Measurements from ENCODE around the gene DDR2. TPM values are rescaled to one million over a fixed set of nuclear protein-coding genes. Genes with fewer than 3 reads are reported as not detected.

Gene DDR2
- total RNA-seq, 2 donors from 2014 or later = 41.6 to 69.9 TPM

DNA sequence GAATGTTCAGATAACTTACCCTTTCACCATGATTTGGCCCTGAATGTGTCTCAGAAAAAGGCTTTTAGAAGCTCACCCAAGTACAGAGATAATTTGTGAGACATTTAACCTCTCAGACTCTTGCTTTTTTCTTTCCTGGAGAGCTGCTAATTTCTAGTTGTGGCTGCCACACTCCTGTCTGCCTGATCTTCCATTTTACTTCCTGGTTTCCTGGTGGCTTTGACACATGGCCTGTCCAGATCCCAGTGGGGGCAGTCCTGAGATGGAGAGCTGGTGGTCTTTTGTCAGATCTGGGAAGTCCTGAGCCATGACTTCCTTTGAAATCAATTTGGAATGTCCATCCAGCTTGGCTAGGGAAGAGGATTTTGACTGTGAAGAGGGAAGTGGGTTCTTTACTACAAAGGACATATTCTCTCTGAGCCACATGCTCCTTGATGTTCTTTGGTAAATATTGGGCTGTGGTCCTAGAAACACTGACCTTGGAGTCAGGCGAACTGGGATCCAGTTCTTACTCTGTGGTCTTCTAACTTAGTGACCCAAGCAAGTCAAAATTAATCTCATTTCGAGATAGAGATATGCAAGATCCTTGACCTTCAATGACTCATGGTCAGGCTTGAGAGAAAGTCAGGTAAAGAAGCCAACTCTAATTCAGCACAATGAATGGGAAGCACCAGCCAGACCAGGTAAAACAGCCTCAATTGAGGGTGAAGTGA lies 80.2 kb downstream of the DDR2 start:
- no peaks in the 10 kb centered on the region for H3K9me3 ChIP-seq
- TF ChIP-seq, protein P1, sequence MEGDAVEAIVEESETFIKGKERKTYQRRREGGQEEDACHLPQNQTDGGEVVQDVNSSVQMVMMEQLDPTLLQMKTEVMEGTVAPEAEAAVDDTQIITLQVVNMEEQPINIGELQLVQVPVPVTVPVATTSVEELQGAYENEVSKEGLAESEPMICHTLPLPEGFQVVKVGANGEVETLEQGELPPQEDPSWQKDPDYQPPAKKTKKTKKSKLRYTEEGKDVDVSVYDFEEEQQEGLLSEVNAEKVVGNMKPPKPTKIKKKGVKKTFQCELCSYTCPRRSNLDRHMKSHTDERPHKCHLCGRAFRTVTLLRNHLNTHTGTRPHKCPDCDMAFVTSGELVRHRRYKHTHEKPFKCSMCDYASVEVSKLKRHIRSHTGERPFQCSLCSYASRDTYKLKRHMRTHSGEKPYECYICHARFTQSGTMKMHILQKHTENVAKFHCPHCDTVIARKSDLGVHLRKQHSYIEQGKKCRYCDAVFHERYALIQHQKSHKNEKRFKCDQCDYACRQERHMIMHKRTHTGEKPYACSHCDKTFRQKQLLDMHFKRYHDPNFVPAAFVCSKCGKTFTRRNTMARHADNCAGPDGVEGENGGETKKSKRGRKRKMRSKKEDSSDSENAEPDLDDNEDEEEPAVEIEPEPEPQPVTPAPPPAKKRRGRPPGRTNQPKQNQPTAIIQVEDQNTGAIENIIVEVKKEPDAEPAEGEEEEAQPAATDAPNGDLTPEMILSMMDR (IDR thresholded peaks at IDR 0.05) = no peak
- H3K4me3 ChIP-seq = no peak overlapping the region
- H3K36me3 ChIP-seq = no peaks in the 10 kb centered on the region
- H3K4me1 ChIP-seq = peaks cover 0 to 56% of the 10 kb centered on the region in 2 donors
- DNase-seq (ENCODE audit: low spot score) = no peak
- no peaks in the 10 kb centered on the region for H3K27me3 ChIP-seq
- peak overlapping the region in 1 of 2 donors; percentile 34 for H3K27ac ChIP-seq

- peaks cover 0 to 26% of the 10 kb centered on the region in 2 donors for H3K4me1 ChIP-seq
- H3K27me3 ChIP-seq = no peaks in the 10 kb centered on the region
- H3K4me3 ChIP-seq = no peak overlapping the region
- TF ChIP-seq, protein P1 (IDR thresholded peaks at IDR 0.05) = no peak
- no peak for DNase-seq (ENCODE audit: low spot score)
- H3K27ac ChIP-seq = peak overlapping the region in 1 of 2 donors; percentile 23
- no peaks in the 10 kb centered on the region for H3K9me3 ChIP-seq
- H3K36me3 ChIP-seq = peaks cover 6% of the 10 kb centered on the region
These were observed 83.9 kb downstream of the DDR2 start for GRCh38 chr1:162716123-162716522.

DNA sequence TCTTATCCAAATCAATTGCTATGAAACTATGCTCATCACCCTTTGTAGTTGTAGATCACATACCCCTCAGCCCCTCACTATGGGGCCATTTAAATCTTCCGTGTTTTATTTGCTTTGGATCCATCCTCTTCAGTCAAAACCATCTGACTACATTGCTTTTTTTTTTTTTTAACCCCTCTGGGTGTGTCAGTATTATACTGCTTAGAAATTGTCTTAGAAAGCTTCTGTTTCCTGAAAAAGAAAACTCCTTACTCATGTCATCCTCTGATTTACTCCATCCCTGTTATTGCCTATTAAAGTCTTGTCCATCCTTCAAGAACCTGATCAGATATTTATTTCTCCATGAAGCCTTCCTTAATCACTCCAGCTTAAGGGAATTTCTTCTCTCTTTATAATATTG lies 84.3 kb downstream of the DDR2 start:
- no peak for DNase-seq (ENCODE audit: low spot score)
- H3K4me3 ChIP-seq = no peak overlapping the region
- H3K9me3 ChIP-seq = no peaks in the 10 kb centered on the region
- TF ChIP-seq, protein P1 (IDR thresholded peaks at IDR 0.05) = no peak
- H3K4me1 ChIP-seq = peaks cover 0 to 25% of the 10 kb centered on the region in 2 donors
- H3K27ac ChIP-seq = peak overlapping the region in 1 of 2 donors; percentile 23
- H3K36me3 ChIP-seq = peaks cover 6% of the 10 kb centered on the region
- no peaks in the 10 kb centered on the region for H3K27me3 ChIP-seq

DNA sequence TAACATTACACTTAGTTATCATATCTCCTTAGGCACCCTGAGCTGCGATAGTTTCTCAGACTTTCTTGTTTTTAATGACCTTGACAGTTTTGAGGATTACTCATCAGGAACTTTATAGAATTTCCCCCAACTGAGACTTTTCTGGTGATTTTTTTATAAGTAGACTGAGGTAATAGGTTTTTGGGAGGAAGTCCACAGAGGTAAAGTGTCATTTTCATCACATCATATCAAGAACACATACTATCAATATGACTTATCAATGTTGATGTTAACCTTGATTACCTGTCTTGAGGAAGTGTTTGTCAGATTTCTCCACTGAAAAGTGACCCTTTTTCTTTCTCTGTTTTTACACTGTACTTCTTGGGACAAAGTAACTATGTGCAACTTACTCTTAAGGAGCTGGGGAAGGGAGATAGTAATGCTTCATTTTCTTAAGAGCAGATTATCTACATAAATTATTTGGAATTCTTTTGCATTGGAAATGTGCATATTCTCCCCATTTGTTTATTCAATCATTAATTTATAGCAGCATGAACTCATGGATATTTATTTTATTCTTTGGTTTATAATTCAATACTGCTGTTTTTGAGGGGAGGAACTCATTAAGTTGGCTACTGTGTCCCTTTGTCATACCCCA lies 85.4 kb downstream of the DDR2 start:
- TF ChIP-seq, protein P1 (IDR thresholded peaks at IDR 0.05) = no peak
- Histone ChIP-seq H3K4me1 (peaks cover 0 to 16% of the 10 kb centered on the region in 2 donors), H3K27me3 (no peaks in the 10 kb centered on the region), H3K9me3 (no peaks in the 10 kb centered on the region), H3K4me3 (no peak overlapping the region), H3K27ac (no peak overlapping the region), H3K36me3 (peaks cover 6% of the 10 kb centered on the region)
- DNase-seq (ENCODE audit: low spot score) = no peak

DNA sequence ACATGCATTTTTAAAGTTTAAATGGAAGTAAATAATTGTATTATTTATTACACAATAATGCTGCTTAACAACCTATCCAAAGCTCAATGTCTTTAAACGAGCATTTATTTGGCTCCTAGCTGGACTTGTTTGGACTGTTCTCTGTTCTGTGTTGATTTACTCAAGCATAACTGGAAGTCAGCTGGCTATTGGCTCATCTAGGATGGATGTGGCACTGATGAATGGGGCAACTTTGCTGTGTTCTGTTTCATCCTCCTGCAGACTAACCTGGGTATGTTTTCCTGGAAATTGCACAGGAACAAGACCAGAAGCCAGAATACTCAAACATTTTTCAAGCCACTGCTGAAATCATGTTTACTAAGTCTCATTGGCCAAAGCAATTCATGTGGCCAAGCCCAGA lies 87.4 kb downstream of the DDR2 start:
- H3K27ac ChIP-seq = no peak overlapping the region
- no peak for DNase-seq (ENCODE audit: low spot score)
- peaks cover 6% of the 10 kb centered on the region for H3K36me3 ChIP-seq
- H3K9me3 ChIP-seq = no peaks in the 10 kb centered on the region
- peaks cover 0 to 14% of the 10 kb centered on the region in 2 donors for H3K4me1 ChIP-seq
- TF ChIP-seq, protein P1 (IDR thresholded peaks at IDR 0.05) = no peak
- no peak overlapping the region for H3K4me3 ChIP-seq
- H3K27me3 ChIP-seq = no peaks in the 10 kb centered on the region
